Cortex of kidney (tissue), 1 donor: ENCODE data around the gene SND1.

ENCODE experiments used
- DNase-seq: peaks from one replicate; lab custom pipeline; 2025; lab: John Stamatoyannopoulos, UW

Gene SND1

GRCh38 chr7:127766831-127767459 lies 115.0 kb downstream of the SND1 start:
- no peak for DNase-seq

DNA sequence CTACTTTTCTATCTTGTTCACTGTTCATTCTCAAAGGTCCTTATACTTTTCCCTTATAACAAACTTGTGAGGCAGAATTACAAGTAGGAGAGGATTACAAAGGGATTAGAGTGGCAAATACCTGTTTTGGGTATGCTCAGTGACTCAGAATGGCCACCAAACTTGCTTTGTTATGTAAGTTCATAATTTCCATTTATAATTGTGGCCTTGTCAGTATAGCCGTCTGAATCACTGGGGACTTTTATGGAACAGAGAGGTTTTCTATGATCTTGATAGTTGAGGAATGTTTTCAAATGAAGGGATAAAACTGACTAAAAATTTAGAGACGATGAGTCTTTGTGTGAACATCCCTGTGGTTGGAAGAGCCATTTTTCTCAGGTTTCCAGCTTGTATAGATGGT lies 116.2 kb downstream of the SND1 start:
- DNase-seq: no peak

DNA sequence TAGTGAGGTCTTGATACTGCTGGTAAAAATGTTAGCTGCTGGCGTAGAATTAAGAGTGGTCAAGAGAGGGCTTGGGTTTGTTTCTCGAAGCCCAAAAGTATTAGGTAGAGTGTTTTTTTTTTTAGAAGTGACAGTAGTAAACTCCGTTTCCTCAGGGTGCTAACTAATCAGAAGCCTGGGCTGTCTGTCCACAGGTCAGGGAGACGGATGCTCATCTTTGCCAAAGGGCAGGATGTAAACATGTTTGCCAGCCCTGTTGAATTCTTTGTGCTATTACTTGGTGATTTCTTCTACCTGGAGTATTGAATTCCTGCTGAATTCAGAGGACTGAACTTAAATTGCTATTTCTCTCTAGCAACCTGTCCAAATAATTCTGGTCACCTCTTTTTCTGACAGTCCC lies 117.1 kb downstream of the SND1 start:
- no peak for DNase-seq

GRCh38 chr7:127769696-127770400 lies 117.9 kb downstream of the SND1 start:
- no peak for DNase-seq

- DNase-seq: no peak
Observed at GRCh38 chr7:127770885-127771284, 118.9 kb downstream of the SND1 start.

- DNase-seq: no peak
Observed at GRCh38 chr7:127771707-127772106, 119.7 kb downstream of the SND1 start.

- no peak for DNase-seq
Observed at GRCh38 chr7:127776776-127777386, 124.9 kb downstream of the SND1 start.

GRCh38 chr7:127780489-127780888 lies 128.5 kb downstream of the SND1 start:
- DNase-seq: no peak

GRCh38 chr7:127781081-127781480 lies 129.1 kb downstream of the SND1 start:
- no peak for DNase-seq

DNA sequence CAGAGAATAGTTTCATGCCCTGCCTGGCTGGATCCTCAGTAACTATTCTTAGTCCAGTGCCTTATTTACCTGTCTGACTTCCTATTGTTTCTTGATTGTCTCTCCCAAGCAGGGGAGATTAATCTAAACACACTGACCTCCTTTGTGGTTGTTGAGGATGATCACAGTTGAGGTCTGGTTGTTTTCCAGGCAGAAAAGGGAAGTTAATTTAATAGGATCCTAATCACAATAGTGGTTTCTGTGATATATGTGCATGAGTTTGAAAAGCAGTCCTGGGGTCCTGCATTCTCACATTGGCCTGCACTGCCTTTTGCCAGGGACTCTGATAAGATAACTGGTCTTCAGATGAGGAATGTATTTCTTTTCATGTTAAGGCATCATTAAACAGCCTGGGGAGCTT lies 130.1 kb downstream of the SND1 start:
- DNase-seq: no peak

DNA sequence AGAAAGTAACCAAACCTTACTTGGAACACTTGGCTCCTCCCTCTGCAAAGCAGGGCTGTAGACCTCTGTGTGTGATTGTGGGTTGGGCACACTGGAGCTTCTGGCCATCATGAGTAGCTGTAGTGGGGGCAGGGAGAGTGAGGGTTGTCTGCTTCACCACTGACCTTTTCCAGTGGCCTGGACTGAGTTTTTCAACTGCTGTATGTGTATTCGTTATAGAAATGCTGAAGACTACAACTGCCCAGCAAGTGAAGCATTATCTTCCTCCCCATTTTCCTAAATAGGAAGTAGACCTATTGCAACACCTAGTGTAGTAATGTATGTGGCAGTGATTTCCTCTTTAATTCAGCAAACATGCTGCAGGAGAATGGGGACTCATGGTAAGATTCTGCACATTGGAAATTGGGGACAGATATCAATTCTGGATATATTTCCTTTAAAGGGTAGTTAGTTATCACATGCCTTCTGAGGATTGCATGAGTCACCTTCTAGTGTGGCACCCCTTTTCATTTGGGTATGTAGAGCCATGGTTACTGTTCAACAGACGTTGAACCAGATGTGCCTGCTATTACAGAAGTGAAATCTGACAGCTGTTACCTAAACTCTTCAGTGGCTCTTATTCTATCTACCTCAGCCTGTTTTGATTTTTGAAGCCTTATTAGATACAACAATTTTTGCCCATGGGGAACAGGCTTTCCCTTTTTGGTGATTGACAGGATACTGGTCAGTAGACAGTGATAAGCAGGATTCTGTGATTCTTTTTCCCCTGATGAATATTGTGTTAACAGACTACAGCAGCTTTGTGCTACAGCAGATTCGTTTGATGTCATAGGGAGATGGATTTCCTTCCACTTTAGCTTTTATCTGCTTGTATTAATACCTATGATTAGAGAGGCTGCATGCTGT lies 130.9 kb downstream of the SND1 start:
- DNase-seq: no peak

- no peak for DNase-seq
Observed at GRCh38 chr7:127786184-127786583, 134.2 kb downstream of the SND1 start.

GRCh38 chr7:127789031-127789430 lies 137.0 kb downstream of the SND1 start:
- DNase-seq: no peak

- DNase-seq: no peak
Observed at GRCh38 chr7:127791446-127792189, 139.6 kb downstream of the SND1 start.

DNA sequence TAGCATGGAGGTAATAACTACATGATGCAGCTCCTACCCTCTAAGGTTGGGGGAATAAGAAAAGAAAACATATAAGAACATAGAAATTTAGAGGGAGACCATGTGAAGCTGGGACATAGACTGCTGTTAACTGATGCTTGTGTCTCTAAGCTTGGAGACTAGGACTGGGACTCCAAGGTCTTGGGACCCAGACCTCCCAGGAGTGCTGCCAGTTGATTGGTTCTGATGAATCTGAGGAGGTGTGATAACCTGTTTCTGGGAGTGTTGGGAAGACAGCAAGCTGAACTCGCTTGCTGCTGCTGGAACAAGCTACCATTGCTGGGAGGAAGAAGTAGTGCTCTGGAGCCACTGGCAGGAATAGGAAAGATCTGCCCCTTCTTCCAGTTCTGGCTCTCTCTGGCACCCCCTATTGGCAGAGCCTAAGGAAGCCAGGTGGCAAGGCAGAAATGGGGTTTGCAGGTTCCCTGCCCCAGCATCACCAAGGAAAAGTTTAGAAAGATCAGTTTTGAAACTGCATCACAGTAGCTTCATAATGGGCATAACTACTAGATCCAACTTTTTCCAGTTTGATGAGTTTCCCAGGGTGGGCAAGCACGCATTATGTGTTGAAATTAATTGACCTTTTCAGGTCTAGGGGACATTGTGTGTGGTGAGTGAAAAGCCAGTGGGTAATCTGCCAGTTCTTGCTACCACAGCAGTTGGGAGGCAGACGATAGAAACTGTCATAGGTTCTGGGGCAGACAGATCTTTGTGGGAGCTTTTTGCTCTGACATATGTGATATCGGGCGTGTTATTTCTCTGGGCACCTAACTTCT lies 140.7 kb downstream of the SND1 start:
- no peak for DNase-seq

GRCh38 chr7:127793582-127793981 lies 141.6 kb downstream of the SND1 start:
- no peak for DNase-seq

DNA sequence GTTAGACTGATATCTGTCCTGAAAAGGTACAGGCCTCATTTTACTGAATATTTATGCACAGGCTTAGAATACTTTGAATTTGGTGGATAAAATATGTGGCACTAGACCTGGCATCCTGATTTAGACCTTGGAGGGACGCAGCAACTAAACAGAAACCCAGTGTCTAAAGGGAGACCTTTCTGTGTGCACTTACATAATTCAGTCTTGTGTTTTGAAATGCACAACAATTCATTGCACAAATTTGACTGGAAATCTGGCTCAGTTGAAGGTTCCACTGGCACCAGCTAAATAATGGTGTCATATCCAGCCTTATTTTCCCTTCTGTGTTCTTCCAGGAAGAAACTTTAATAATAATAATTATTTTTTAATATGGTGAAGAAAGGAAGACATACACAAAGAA lies 142.1 kb downstream of the SND1 start:
- DNase-seq: no peak

DNA sequence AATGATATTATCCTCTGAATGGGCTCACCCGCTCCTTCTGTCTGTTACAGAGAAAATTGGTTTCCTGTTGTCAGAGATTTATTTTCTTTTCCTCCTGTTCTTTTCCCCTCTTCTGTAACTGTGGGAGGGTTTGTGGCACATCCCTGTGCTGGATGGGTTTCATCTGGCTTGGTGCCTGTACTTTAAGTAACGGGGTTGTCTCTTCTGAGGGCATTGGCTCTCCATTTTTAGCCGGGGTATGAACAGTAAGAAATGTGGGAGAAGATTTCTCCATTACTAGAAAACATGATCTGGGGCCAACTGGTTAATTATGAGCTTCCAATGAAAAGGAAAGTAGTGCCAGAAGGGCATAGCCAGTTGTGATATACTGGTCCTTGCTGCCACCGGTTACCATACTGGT lies 142.6 kb downstream of the SND1 start:
- no peak for DNase-seq

GRCh38 chr7:127798023-127798422 lies 146.0 kb downstream of the SND1 start:
- no peak for DNase-seq

GRCh38 chr7:127798769-127799372 lies 146.9 kb downstream of the SND1 start:
- no peak for DNase-seq
